Measurements from ENCODE around the gene C11orf65.
"Not testable (repeated sequence)": the region's sequence is repeated elsewhere in the genome, so short reads cannot be mapped to it uniquely, and the experiment has no call there.

C11orf65 gene

DNA sequence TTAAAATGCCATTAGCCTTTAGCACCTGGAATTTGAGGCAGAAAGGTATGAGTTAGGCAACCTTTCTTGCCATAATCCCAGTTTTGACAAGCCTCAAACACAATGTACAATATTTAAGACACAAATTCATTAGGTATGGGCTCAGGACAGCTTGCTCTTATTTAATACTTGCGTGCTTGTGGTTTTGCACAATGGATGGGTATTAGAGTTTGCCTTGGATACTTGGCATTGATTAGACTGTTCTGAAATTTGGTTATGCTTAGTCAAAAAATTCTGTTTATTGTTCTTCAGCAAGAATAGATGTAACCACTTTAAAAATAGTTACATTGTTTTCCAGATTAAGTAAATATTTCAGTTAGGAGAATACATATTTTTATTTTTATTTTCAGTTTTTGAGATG is 5.4 kb upstream of the C11orf65 start:
- no peak for DNase-seq (ENCODE audit: low read depth)
- TF ChIP-seq, protein P1, sequence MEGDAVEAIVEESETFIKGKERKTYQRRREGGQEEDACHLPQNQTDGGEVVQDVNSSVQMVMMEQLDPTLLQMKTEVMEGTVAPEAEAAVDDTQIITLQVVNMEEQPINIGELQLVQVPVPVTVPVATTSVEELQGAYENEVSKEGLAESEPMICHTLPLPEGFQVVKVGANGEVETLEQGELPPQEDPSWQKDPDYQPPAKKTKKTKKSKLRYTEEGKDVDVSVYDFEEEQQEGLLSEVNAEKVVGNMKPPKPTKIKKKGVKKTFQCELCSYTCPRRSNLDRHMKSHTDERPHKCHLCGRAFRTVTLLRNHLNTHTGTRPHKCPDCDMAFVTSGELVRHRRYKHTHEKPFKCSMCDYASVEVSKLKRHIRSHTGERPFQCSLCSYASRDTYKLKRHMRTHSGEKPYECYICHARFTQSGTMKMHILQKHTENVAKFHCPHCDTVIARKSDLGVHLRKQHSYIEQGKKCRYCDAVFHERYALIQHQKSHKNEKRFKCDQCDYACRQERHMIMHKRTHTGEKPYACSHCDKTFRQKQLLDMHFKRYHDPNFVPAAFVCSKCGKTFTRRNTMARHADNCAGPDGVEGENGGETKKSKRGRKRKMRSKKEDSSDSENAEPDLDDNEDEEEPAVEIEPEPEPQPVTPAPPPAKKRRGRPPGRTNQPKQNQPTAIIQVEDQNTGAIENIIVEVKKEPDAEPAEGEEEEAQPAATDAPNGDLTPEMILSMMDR (IDR thresholded peaks at IDR 0.05; ENCODE audit: insufficient read depth, low read depth, low read length, missing control alignments) = no peak
- H3K4me3 ChIP-seq (ENCODE audit: low read depth, low read length) = no peak overlapping the region

DNA sequence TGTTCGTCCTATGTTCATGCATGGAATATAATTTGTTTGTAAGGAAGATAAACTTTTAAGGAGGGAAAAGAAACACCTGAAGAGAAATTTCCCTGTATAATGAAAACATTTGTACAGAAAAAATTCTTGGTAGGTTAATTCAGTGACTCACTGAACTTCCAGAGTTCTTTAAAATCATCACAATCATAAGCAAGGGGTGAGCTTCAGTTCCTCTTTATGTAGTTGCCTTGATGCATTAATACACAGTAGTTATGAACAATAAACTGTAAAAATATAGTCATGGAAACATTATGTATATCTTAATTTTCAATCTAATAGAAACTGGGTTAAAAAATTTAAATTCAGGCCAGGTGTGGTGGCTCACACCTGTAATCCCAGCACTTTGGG is 1.1 kb upstream of the C11orf65 start:
- DNase-seq (ENCODE audit: low read depth) = no peak
- TF ChIP-seq, protein P1 (IDR thresholded peaks at IDR 0.05; ENCODE audit: insufficient read depth, low read depth, low read length, missing control alignments) = no peak
- H3K4me3 ChIP-seq (ENCODE audit: low read depth, low read length) = no peak overlapping the region

DNA sequence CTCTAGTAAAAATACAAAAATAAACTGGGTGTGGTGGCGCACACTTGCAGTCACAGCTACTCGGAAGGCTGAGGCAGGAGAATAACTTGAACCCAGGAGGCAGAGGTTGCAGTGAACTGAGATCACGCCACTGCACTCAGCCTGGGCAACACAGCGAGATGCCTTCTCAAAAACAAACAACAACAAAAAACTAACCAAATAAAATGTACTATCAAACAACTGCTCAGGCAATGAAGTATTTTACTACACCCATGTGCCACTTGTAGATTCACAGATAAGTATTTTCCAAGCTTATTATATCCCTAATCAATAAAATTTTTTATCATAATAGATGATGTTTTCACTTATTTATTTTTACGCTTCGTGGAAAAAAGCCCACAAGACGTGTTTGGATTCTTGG is 924 bp downstream of the C11orf65 start:
- TF ChIP-seq, protein P1 (IDR thresholded peaks at IDR 0.05; ENCODE audit: insufficient read depth, low read depth, low read length, missing control alignments) = no peak
- H3K4me3 ChIP-seq (ENCODE audit: low read depth, low read length) = peak overlapping the region; percentile 93
- no peak for DNase-seq (ENCODE audit: low read depth)

DNA sequence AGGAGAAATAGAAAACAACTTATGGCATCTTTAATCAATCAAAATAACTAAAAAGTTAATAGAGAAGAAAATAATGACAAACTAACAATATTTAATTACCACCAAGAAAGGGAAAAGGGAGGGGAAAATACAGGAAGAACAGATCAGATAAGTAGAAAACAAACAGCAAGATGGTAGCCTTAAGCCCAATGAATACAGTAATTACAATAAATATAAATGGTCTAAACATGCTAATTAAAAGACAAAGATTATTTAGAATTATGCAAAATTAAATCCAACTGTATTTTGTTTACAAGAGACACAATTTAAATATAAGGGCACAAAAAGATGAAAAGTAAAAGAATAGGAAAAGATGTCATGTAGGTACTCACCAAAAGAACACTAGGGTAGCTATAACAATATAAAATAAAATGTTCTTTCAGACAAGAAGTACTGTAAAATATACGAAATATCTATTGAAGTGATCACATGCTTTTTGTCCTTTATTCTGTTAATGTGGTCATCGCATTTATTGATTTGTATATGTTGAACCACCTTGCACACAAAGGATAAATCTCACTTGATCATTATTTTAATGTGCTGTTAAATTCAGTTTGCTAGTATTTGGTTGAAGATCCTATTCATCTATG is 14.0 kb downstream of the C11orf65 start:
- TF ChIP-seq, protein P1 (IDR thresholded peaks at IDR 0.05; ENCODE audit: insufficient read depth, low read depth, low read length, missing control alignments) = no peak
- DNase-seq (ENCODE audit: low read depth) = no peak
- H3K4me3 ChIP-seq (ENCODE audit: low read depth, low read length) = no peak overlapping the region

DNA sequence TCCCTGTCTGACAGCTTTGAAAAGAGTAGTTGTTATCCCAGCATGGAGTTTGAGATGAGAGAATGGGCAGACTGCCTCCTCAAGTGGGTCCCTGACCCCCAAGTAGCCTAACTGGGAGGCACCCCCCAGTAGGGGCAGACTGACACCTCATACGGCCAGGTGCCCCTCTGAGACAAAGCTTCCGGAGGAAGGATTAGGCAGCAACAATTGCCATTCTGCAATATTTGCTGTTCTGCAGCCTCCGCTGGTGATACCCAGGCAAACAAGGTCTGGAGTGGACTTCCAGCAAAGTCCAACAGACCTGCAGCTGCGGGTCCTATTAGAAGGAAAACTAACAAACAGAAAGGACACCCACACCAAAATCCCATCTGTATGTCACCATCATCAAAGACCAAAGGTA is 25.9 kb downstream of the C11orf65 start:
- not testable (repeated sequence) for H3K4me3 ChIP-seq (ENCODE audit: low read depth, low read length)

DNA sequence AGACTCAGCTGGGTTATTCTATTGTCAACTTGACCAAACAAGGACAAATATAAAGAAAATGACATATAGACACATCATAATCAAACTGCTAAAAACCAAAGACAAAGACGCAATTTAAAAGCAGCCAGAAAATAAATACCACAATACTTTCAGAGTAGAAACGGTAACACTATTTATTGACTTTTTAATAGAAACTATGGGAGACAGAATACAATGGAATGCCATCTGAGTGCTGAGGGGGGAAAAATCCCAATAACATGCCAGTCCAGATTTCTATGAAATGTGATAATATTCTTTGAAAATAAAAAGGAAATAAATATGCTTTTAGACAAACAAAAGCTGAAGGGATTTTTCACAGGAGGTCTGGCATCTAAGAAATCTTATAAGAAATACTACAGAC is 30.7 kb downstream of the C11orf65 start:
- no peak for DNase-seq (ENCODE audit: low read depth)
- TF ChIP-seq, protein P1 (IDR thresholded peaks at IDR 0.05; ENCODE audit: insufficient read depth, low read depth, low read length, missing control alignments) = no peak
- no peak overlapping the region for H3K4me3 ChIP-seq (ENCODE audit: low read depth, low read length)

More for the DNA sequence above, 25.9 kb downstream of the C11orf65 start:
- DNase-seq (ENCODE audit: low read depth) = not testable (repeated sequence)

DNA sequence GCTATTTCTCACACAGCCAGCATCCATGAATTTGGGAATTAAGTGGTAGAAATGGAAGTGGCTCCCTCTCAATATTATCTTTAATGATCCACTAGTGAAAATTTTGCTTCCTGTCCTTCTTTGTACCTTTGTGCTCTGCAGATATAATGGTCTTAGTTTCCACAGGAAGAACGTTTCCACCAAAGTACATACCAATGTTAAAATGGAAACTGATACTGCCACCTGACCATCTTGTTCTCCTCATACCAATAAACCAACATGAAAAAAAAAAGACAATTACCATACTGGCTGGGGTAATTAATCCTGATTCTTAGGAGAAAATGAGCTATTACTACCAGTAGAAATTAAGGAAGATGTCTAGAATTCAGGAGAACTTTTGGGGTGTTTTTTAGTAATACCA is 32.3 kb downstream of the C11orf65 start:
- TF ChIP-seq, protein P1 (IDR thresholded peaks at IDR 0.05; ENCODE audit: insufficient read depth, low read depth, low read length, missing control alignments) = no peak
- peak; percentile 9 for DNase-seq (ENCODE audit: low read depth)
- no peak overlapping the region for H3K4me3 ChIP-seq (ENCODE audit: low read depth, low read length)
